Osteocyte (in vitro differentiated cells): Measurements from ENCODE around the gene LIPT1. TPM values are rescaled to one million over a fixed set of nuclear protein-coding genes. Genes with fewer than 3 reads are reported as not detected.

Experiments
- DNase-seq: peaks from one replicate; pipeline ENCODE4 v3.0.0; 2021; ENCODE audit warnings: mixed read lengths; ENCODE audit not compliant: unreplicated experiment; ENCODE audit errors: extremely low spot score
- H3K27ac Mint-ChIP-seq: one replicate; pipeline ENCODE4 v1.8.0; 2021; ENCODE audit warnings: mild to moderate bottlenecking, mixed read lengths; ENCODE audit not compliant: unreplicated experiment
- H3K27me3 Mint-ChIP-seq: one replicate; pipeline ENCODE4 v1.8.0; 2021; ENCODE audit warnings: mixed read lengths; ENCODE audit not compliant: unreplicated experiment
- H3K36me3 Mint-ChIP-seq: one replicate; pipeline ENCODE4 v1.8.0; 2021; ENCODE audit warnings: mixed read lengths; ENCODE audit not compliant: unreplicated experiment
- H3K4me1 Mint-ChIP-seq: one replicate; pipeline ENCODE4 v1.8.0; 2021; ENCODE audit warnings: mixed read lengths; ENCODE audit not compliant: unreplicated experiment
- H3K4me3 Mint-ChIP-seq: one replicate; pipeline ENCODE4 v1.8.0; 2021; ENCODE audit warnings: mild to moderate bottlenecking, moderate library complexity, mixed read lengths; ENCODE audit not compliant: unreplicated experiment
- H3K9me3 Mint-ChIP-seq: one replicate; pipeline ENCODE4 v1.8.0; 2021; ENCODE audit warnings: mixed read lengths; ENCODE audit not compliant: unreplicated experiment
- total RNA-seq: library from RNA; stranded (reverse); gene quantifications from 2 replicates; pipeline ENCODE4 v1.2.1, GENCODE V29; 2021
- TF ChIP-seq, protein P1 (sequence below): fragments of 200-600 bp; sonication (generic); IDR thresholded peaks from 2 replicates; pipeline ENCODE4 v1.5.0; 2021; ENCODE audit warnings: antibody characterized with exemption, mild to moderate bottlenecking, moderate library complexity

Gene LIPT1
- total RNA-seq, 1 donor from 2014 or later: 4.9 TPM

DNA sequence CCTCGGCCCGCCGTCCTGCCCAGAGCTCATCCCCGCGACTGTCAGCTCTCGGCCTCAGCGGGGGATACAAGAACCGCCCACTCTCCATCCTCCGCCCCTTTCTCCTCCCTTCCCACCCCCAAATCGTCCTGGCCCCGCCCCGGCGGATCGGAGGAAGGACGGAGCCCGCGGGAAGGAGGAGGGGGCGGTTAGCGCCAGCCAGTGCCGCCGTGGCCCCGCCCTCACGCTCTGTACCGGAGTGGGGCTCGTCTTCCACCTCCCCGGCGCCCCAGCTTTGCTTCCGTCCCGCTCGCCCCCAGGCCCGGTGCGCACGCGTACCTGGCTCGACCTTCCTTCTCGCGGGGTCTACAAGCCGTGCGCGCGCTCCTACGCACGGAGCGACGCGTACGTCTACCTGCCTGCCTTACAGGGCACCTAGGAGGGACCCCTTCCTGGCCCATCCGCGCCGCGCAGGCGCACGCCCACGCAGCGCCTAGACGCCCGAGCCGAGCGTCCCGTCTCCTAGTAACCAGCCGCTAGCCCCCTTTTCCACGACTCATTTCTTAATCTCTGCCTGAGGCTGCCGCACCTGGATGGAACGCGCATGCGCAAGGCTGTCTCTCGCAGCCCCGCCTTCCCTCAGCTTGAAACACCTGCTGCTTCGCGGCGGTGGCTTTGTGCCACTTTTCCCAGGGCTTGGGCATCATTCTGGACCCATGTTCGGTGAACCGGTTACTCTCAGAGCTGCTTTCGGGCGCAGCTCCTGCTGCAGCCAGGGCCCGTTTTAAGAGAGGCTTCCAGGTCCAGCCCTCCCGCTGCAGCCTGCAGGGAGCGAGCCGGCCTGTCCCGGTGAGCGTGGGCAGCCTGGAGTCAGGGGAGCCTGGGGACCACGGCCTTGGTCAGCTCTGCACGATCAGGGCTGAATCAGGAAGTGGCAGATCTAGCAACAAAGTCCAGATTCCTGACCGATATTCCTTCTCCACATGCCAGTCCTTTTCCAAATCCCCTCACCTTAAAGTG lies 13.4 kb upstream of the LIPT1 start, which contains the start of gene C2orf15:
TSS of gene C2orf15 (plus strand) at position 598 of the 999 bp plus-strand sequence. CDS start 8,852 bp downstream, outside the sequence.
- DNase-seq: peak; percentile 96
- peaks cover 7% of the 10 kb centered on the region for H3K4me1 Mint-ChIP-seq
- no peaks in the 10 kb centered on the region for H3K9me3 Mint-ChIP-seq
- peak within 1 kb of the TSS; percentile 93 for H3K4me3 Mint-ChIP-seq
- no peaks in the 10 kb centered on the region for H3K36me3 Mint-ChIP-seq
- TF ChIP-seq, protein P1, sequence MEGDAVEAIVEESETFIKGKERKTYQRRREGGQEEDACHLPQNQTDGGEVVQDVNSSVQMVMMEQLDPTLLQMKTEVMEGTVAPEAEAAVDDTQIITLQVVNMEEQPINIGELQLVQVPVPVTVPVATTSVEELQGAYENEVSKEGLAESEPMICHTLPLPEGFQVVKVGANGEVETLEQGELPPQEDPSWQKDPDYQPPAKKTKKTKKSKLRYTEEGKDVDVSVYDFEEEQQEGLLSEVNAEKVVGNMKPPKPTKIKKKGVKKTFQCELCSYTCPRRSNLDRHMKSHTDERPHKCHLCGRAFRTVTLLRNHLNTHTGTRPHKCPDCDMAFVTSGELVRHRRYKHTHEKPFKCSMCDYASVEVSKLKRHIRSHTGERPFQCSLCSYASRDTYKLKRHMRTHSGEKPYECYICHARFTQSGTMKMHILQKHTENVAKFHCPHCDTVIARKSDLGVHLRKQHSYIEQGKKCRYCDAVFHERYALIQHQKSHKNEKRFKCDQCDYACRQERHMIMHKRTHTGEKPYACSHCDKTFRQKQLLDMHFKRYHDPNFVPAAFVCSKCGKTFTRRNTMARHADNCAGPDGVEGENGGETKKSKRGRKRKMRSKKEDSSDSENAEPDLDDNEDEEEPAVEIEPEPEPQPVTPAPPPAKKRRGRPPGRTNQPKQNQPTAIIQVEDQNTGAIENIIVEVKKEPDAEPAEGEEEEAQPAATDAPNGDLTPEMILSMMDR: no peak
- peaks cover 24% of the 10 kb centered on the region for H3K27me3 Mint-ChIP-seq
- H3K27ac Mint-ChIP-seq: peak within 1 kb of the TSS; percentile 75

DNA sequence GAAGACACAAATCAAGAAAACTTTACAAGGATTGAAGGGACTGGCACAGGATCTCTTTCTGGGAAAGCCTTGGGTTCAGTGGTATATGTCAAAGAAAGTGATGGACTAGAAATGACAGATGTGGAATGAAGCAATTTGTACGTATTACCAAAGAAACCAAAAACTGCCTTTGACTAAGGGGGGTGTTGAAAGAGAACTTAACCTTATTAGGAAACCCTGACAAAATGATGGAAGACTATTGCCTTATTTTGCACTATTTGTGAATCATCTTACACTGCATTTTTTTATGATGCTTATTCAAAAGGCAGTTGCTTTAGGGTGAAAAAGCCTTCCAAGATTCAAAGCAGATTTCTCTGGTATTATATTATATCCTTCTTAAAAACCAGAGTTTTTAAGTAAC lies 4.1 kb upstream of the LIPT1 start:
- H3K36me3 Mint-ChIP-seq: no peaks in the 10 kb centered on the region
- TF ChIP-seq, protein P1: no peak
- DNase-seq: no peak
- H3K4me1 Mint-ChIP-seq: peaks cover 16% of the 10 kb centered on the region
- no peak overlapping the region for H3K4me3 Mint-ChIP-seq
- no peaks in the 10 kb centered on the region for H3K27me3 Mint-ChIP-seq
- no peaks in the 10 kb centered on the region for H3K9me3 Mint-ChIP-seq
- no peak overlapping the region for H3K27ac Mint-ChIP-seq

DNA sequence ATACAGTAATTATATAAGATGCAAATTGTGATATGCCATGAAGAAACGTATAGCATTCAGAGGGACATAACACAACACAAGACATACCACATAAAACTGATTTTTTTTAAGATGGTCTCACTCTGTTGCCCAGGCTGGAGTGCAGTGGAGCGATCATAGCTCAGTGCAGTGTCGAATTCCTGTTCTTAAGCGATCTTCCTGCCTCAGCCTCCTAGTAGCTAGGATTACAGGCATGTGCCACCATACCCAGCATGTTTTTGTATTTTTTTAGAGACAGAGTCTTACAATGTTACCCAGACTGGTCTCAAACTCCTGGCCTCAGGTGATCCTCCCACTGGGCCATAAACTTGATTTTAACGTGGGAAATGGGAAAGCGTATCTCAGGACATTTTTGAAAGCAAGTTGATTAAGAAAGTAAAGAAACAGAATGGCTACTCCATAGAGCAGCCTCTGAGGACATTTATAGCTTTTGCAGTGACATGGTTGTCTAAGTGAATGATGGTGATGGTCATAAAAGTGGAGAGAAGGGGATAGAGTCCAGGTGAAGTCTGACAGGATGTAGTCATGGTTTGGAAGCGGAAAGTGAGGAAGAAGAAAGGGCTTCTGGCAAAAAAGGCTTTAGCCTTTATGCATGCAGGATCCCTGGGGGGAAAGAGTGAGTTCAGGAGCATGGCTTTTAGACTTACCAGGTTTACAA lies 2.4 kb upstream of the LIPT1 start:
- Mint-ChIP-seq H3K9me3 (no peaks in the 10 kb centered on the region), H3K4me3 (no peak overlapping the region), H3K27me3 (no peaks in the 10 kb centered on the region), H3K36me3 (peaks cover 3% of the 10 kb centered on the region), H3K27ac (no peak overlapping the region), H3K4me1 (peaks cover 21% of the 10 kb centered on the region)
- TF ChIP-seq, protein P1: no peak
- DNase-seq: no peak

DNA sequence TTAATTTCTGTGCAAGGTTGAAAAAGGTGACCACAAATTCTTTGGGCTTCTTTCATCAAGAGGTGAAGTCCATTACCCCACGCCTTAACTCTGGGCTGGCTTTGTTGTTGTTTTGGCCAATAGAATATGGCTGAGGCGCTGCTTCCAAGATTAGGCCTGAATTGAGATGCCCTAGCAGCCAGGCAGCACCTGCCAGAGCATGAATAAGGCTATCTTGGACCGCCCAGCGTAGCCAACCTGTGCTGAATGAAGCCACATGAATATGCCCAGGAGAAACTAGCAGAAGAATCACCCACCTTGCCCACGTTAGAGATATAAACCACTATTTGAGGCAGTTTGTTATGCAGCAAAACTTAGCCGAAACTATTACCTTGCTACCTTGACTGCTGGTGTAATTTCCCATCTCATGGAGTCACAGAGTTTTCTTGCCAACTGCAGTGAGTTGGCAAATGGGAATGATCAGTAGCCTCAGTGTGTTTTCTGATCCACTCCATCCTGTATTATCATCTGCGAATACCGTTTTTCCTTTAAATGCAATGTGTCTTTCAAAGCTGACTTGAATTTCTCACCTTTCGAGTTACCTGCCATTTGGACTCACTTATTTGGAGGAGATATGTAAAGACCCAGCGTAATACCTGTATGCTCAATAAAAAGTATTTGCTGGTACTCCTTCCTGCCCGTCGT lies 704 bp upstream of the LIPT1 start:
- no peak for DNase-seq
- no peaks in the 10 kb centered on the region for H3K27me3 Mint-ChIP-seq
- TF ChIP-seq, protein P1: no peak
- H3K27ac Mint-ChIP-seq: peak overlapping the region; percentile 92
- no peaks in the 10 kb centered on the region for H3K9me3 Mint-ChIP-seq
- H3K36me3 Mint-ChIP-seq: peaks cover 6% of the 10 kb centered on the region
- peak overlapping the region; percentile 87 for H3K4me3 Mint-ChIP-seq
- H3K4me1 Mint-ChIP-seq: peaks cover 21% of the 10 kb centered on the region
